Measurements from ENCODE around the gene LILRA1.

GRCh38 chr19:54556194-54556593, 37.2 kb upstream of the LILRA1 start:
- no peak for TF ChIP-seq CTCF (CRISPR knock-in tag; IDR thresholded peaks at IDR 0.05)
- TF ChIP-seq JUND (CRISPR knock-in tag; IDR thresholded peaks at IDR 0.05), result no peak
- TF ChIP-seq ARNTL (CRISPR knock-in tag; IDR thresholded peaks at IDR 0.05), result no peak
- TF ChIP-seq ZNF260 (CRISPR knock-in tag; IDR thresholded peaks at IDR 0.05; ENCODE audit: borderline replicate concordance, low read depth), result no peak
- no peak for TF ChIP-seq GATA4 (IDR thresholded peaks at IDR 0.05; ENCODE audit: borderline replicate concordance, low read depth)
- TF ChIP-seq, protein P1, sequence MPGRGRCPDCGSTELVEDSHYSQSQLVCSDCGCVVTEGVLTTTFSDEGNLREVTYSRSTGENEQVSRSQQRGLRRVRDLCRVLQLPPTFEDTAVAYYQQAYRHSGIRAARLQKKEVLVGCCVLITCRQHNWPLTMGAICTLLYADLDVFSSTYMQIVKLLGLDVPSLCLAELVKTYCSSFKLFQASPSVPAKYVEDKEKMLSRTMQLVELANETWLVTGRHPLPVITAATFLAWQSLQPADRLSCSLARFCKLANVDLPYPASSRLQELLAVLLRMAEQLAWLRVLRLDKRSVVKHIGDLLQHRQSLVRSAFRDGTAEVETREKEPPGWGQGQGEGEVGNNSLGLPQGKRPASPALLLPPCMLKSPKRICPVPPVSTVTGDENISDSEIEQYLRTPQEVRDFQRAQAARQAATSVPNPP (CRISPR knock-in tag; IDR thresholded peaks at IDR 0.05), result no peak
- TF ChIP-seq, protein P2, sequence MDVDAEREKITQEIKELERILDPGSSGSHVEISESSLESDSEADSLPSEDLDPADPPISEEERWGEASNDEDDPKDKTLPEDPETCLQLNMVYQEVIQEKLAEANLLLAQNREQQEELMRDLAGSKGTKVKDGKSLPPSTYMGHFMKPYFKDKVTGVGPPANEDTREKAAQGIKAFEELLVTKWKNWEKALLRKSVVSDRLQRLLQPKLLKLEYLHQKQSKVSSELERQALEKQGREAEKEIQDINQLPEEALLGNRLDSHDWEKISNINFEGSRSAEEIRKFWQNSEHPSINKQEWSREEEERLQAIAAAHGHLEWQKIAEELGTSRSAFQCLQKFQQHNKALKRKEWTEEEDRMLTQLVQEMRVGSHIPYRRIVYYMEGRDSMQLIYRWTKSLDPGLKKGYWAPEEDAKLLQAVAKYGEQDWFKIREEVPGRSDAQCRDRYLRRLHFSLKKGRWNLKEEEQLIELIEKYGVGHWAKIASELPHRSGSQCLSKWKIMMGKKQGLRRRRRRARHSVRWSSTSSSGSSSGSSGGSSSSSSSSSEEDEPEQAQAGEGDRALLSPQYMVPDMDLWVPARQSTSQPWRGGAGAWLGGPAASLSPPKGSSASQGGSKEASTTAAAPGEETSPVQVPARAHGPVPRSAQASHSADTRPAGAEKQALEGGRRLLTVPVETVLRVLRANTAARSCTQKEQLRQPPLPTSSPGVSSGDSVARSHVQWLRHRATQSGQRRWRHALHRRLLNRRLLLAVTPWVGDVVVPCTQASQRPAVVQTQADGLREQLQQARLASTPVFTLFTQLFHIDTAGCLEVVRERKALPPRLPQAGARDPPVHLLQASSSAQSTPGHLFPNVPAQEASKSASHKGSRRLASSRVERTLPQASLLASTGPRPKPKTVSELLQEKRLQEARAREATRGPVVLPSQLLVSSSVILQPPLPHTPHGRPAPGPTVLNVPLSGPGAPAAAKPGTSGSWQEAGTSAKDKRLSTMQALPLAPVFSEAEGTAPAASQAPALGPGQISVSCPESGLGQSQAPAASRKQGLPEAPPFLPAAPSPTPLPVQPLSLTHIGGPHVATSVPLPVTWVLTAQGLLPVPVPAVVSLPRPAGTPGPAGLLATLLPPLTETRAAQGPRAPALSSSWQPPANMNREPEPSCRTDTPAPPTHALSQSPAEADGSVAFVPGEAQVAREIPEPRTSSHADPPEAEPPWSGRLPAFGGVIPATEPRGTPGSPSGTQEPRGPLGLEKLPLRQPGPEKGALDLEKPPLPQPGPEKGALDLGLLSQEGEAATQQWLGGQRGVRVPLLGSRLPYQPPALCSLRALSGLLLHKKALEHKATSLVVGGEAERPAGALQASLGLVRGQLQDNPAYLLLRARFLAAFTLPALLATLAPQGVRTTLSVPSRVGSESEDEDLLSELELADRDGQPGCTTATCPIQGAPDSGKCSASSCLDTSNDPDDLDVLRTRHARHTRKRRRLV (CRISPR knock-in tag; IDR thresholded peaks at IDR 0.05), result no peak

All from HepG2 (cell line).